Aorta (tissue), 5 donors: ENCODE data around the gene PADI1. TPM values are rescaled to one million over a fixed set of nuclear protein-coding genes. Genes with fewer than 3 reads are reported as not detected.

Experiments
- ATAC-seq: fragments of 200-7000 bp; cut with Tn5 transposase; one replicate; pipeline ENCODE4 v1.9.1; 2022; ENCODE audit warnings: moderate library complexity; ENCODE audit not compliant: low FRiP score
- DNase-seq, 2 donors: peaks; one replicate each; pipeline ENCODE4 v3.0.0-alpha.2; 2020
- H3K27ac ChIP-seq, 2 donors: one replicate each; pipeline ENCODE4 v1.5.1; 2013; ENCODE audit warnings: low read length in 2 of 2, mild to moderate bottlenecking in 2 of 2, moderate library complexity in 2 of 2, control low read depth in 1 of 2, inconsistent platforms in 1 of 2, low read depth in 1 of 2
- H3K27me3 ChIP-seq, 2 donors: one replicate each; pipeline ENCODE4 v1.6.1; 2013; ENCODE audit warnings: control low read depth in 1 of 2, low read length in 1 of 2, mild to moderate bottlenecking in 1 of 2, moderate library complexity in 1 of 2; ENCODE audit not compliant: insufficient read depth in 2 of 2, control insufficient read depth in 1 of 2
- H3K36me3 ChIP-seq, 2 donors: one replicate each; pipeline ENCODE4 v1.6.1; 2013; ENCODE audit warnings: control low read depth in 1 of 2, low read length in 1 of 2, mild to moderate bottlenecking in 1 of 2; ENCODE audit not compliant: insufficient read depth in 2 of 2, control insufficient read depth in 1 of 2
- H3K4me1 ChIP-seq, 2 donors: one replicate each; pipeline ENCODE4 v1.6.1; 2013; ENCODE audit warnings: low read length in 2 of 2, control low read depth in 1 of 2, mild to moderate bottlenecking in 1 of 2, moderate library complexity in 1 of 2; ENCODE audit not compliant: insufficient read depth in 2 of 2, control insufficient read depth in 1 of 2
- H3K4me3 ChIP-seq, 2 donors: one replicate each; pipeline ENCODE4 v1.5.1; 2013; ENCODE audit warnings: low read length in 2 of 2, control low read depth in 1 of 2, mild to moderate bottlenecking in 1 of 2
- H3K9me3 ChIP-seq: one replicate; pipeline ENCODE4 v1.6.1; 2013; ENCODE audit warnings: mild to moderate bottlenecking, low read length; ENCODE audit not compliant: control insufficient read depth
- WGBS, 2 donors: extraction: QIAGEN DNeasy Blood & Tissue Kit; methylation state at CpG; one replicate each; pipeline ENCODE4 v1.1.7; 2013; 5-methylcytosine and 5-hydroxymethylcytosine counted together
- intact Hi-C, 2 donors: fragments of 100-400 bp; cut with DNase I; formaldehyde crosslinking; loops; one replicate each; pipeline versions ENCODE4 v1.14.2 to v1.15.0; 2022
- polyA plus RNA-seq, 2 donors: library from polyadenylated mRNA; stranded (reverse); fragments of 200-250 nt; gene quantifications; one replicate each; pipeline ENCODE4 v1.2.3, GENCODE V29; 2013
- total RNA-seq, 2 donors: library from RNA; stranded (reverse); fragmentation: NEBNext Ultra II Directional; extraction: Animal tissue kit (Norgen Biotek cat#: 25700); gene quantifications; one replicate each; pipeline ENCODE4 v1.2.1, GENCODE V29; 2021
- donor health status: healthy with polysubstance abuse.
- donor health status: Bipolar disorder and iron deficiency.
- donor health status: DM: no; HTN: no; CAD: no.
- donor health status: DM: no; HTN: no; CAD: no.
- donor health status: DM: yes; HTN: yes; CAD: no.

Gene PADI1
- total and polyA plus RNA-seq, 4 donors: 0.05 to 0.13 TPM; not detected in 2

DNA sequence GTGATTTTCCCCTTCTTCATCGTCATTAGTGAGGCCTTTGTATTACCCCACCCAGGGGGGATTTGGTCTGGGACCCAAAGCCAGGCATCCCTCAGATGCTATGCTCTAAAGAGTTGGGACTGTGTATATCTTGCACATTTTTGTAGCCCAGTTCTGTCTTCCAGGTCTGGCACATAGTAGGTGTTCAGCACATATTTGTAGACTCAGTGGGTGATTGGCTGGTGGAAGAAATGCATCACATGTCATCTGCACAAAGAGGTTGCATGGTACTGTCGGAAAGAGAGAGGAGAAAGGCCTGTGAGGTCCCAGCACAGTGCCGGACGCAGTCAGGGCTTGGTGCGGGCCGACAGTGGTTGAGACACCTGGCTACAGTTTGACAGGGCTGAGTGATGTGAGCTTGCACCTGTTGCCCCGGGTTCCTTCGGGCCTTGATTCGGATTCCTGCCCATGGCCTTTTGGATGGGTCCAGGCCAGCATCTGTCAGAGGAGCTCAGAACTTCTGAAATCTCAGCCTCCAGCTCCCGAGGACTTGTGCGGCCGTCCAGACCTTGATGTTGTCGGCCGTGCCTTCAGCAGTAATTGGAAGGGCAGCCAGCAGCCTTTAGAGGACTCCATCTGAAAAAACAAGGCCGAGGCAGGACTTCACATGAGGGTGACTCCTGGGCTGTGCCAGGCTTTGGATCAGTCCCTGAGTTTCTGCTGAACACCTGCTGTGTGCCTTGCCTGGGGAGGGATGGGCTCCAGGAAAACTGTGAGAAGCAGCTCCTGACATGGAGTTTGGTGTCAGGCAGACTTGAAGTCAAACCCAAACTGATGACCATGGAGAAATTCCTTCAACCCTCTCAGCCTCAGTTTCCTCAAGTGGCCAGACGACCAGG lies 40.9 kb upstream of the PADI1 start:
- H3K9me3 ChIP-seq: peaks cover 1% of the 10 kb centered on the region
- ATAC-seq (no peak), DNase-seq (no peak)
- no peak overlapping the region for H3K27ac ChIP-seq
- H3K36me3 ChIP-seq: no peaks in the 10 kb centered on the region
- no peak overlapping the region for H3K4me3 ChIP-seq
- H3K4me1 ChIP-seq: no peaks in the 10 kb centered on the region
- 83 to 84% methylated on average over 16 of the region's 16 CpGs for WGBS, 2 donors
- H3K27me3 ChIP-seq: no peaks in the 10 kb centered on the region
- intact Hi-C loops: no loop called here

- H3K36me3 ChIP-seq: no peaks in the 10 kb centered on the region
- no peaks in the 10 kb centered on the region for H3K27me3 ChIP-seq
- DNase-seq (no peak), ATAC-seq (no peak)
- no peak overlapping the region for H3K4me3 ChIP-seq
- H3K9me3 ChIP-seq: peaks cover 1% of the 10 kb centered on the region
- no peak overlapping the region for H3K27ac ChIP-seq
- WGBS, 2 donors: 81 to 88% methylated on average over 1 of the region's 1 CpG
- intact Hi-C loops: no loop called here
- H3K4me1 ChIP-seq: no peaks in the 10 kb centered on the region
Measured at GRCh38 chr1:17165823-17166222, 39.1 kb upstream of the PADI1 start.

- peaks cover 1% of the 10 kb centered on the region for H3K9me3 ChIP-seq
- intact Hi-C loops: no loop called here
- no peaks in the 10 kb centered on the region for H3K27me3 ChIP-seq
- 31 to 51% methylated on average over 4 of the region's 4 CpGs for WGBS, 2 donors
- H3K4me3 ChIP-seq: no peak overlapping the region
- no peaks in the 10 kb centered on the region for H3K4me1 ChIP-seq
- no peak for ATAC-seq
- DNase-seq: no peak
- H3K36me3 ChIP-seq: no peaks in the 10 kb centered on the region
- H3K27ac ChIP-seq: no peak overlapping the region
Measured at GRCh38 chr1:17167041-17167785, 37.7 kb upstream of the PADI1 start.

DNA sequence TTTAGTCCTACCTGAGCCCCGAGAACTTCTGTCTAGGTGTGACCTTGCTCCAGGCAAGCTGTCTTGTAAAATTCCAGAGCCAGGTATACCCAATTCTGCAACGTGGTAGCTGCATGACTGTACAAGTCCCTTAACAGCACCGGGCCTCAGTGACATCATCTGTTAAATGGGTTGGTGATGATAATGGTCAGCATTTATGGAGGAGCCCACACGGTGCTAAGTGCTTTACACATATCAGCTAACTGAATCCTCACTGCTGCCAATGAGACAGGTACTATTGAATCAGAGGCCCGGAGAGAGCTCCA lies 37.2 kb upstream of the PADI1 start:
- H3K4me3 ChIP-seq: no peak overlapping the region
- 85 to 88% methylated on average over 5 of the region's 5 CpGs for WGBS, 2 donors
- ATAC-seq: no peak
- no peaks in the 10 kb centered on the region for H3K4me1 ChIP-seq
- DNase-seq: no peak
- H3K36me3 ChIP-seq: no peaks in the 10 kb centered on the region
- no peaks in the 10 kb centered on the region for H3K27me3 ChIP-seq
- no peak overlapping the region for H3K27ac ChIP-seq
- intact Hi-C loops: no loop called here
- peaks cover 1% of the 10 kb centered on the region for H3K9me3 ChIP-seq

- Histone ChIP-seq H3K4me3 (no peak overlapping the region), H3K27ac (no peak overlapping the region), H3K27me3 (no peaks in the 10 kb centered on the region), H3K4me1 (no peaks in the 10 kb centered on the region), H3K9me3 (peaks cover 1% of the 10 kb centered on the region), H3K36me3 (no peaks in the 10 kb centered on the region)
- DNase-seq (no peak), ATAC-seq (no peak)
- intact Hi-C loops: no loop called here
- WGBS, 2 donors: 58 to 59% methylated on average over 13 of the region's 13 CpGs
Measured at GRCh38 chr1:17168091-17168876, 36.6 kb upstream of the PADI1 start.

DNA sequence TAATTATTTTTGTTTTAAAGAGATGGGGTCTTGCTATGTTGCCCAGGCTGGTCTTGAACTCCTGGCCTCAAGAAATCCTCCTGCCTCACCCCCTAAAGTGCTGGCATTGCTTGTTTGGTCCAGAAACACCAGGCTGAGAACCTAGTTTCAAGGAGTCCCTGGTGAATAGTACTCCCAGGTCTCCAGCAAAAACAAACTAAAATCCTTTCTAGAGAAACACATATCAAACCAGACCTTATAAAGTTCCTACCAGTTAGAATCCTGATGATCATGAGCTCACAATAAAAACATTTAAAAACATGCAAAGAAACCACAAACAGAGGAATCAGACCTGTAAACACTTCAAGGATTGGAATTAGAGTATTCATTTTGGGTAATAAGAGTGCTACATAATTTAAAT lies 34.4 kb upstream of the PADI1 start:
- Histone ChIP-seq H3K4me1 (no peaks in the 10 kb centered on the region), H3K27me3 (no peaks in the 10 kb centered on the region)

DNA sequence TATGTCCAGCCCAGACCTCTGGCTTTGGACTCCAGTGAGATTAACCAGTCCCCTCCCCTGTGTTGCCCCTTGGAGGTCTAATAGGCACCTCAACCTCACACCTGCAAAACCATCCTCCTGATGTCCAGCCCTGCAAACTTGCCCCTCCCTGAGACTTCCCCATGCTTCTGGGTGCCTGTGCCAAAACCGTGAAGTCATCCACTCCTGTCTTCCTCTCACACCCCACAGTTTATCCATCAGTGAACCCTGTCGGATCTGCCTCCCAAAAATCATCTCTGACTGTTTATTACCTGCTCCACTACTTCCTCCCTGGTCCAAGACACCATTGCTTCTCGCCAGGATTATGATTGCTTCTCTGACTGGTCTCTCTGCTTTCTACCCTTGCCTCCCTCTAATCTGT lies 31.7 kb upstream of the PADI1 start:
- no peak for ATAC-seq
- Histone ChIP-seq H3K36me3 (no peaks in the 10 kb centered on the region), H3K4me1 (no peaks in the 10 kb centered on the region), H3K9me3 (no peaks in the 10 kb centered on the region), H3K4me3 (no peak overlapping the region), H3K27ac (no peak overlapping the region), H3K27me3 (no peaks in the 10 kb centered on the region)
- 76 to 77% methylated on average over 3 of the region's 3 CpGs for WGBS, 2 donors
- DNase-seq: no peak
- intact Hi-C loops: no loop called here

More for the DNA sequence above, 34.4 kb upstream of the PADI1 start:
- DNase-seq (no peak), ATAC-seq (no peak)
- H3K4me3 ChIP-seq: no peak overlapping the region
- H3K27ac ChIP-seq: no peak overlapping the region
- intact Hi-C loops: no loop called here
- H3K36me3 ChIP-seq: no peaks in the 10 kb centered on the region
- no peaks in the 10 kb centered on the region for H3K9me3 ChIP-seq

DNA sequence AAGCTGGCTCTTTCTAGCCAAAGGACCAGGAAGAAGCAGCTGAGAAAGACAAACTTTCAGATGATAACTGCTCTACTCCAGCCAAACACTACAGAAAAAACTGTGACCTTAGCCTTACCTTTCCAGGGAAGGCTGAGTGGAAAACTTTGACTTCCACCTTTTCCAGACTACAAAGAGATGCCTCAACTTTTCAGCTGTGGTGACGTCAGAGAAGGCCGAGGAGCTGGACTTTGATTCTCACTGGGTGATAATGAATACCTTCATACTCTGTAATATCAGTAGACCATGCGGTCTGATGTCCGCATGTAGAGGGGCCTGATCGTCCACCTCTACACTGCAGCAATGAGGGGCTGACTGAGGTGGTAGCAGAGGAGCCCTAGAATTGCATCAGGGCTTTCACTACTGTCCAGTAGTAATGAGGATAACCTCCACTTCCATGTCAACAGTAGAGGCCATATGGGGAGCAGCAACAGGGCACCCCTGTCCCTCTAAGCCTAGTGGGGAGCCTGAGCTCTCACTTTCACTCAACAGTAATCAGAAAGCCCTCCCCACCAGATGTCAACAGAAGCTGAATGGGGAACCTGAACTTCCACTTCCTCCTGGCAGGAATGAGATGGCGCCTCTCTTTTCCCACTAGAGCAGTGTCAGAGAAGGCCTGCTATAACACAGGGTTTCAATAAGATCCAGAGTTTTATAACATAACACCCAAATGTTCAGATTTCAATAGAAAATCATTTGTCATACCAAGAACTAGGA lies 28.4 kb upstream of the PADI1 start:
- no peak overlapping the region for H3K27ac ChIP-seq
- no peaks in the 10 kb centered on the region for H3K4me1 ChIP-seq
- ATAC-seq (no peak), DNase-seq (no peak)
- 87 to 91% methylated on average over 6 of the region's 6 CpGs for WGBS, 2 donors
- intact Hi-C loops: no loop called here
- H3K4me3 ChIP-seq: no peak overlapping the region
- no peaks in the 10 kb centered on the region for H3K9me3 ChIP-seq
- no peaks in the 10 kb centered on the region for H3K27me3 ChIP-seq
- no peaks in the 10 kb centered on the region for H3K36me3 ChIP-seq
